Hepatocyte (in vitro differentiated cells): ENCODE measurements around the gene SGO2. TPM values are rescaled to one million over a fixed set of nuclear protein-coding genes. Genes with fewer than 3 reads are reported as not detected.

Experiments
- DNase-seq: peaks from one replicate; pipeline ENCODE4 v3.0.0-alpha.2; 2016; ENCODE audit warnings: low spot score
- H2AFZ ChIP-seq: fragments of 200-600 bp; sonication (generic); 2 replicates; pipeline ENCODE4 v1.6.0; 2016; ENCODE audit warnings: antibody characterized with exemption, mild to moderate bottlenecking
- H3K27ac ChIP-seq: fragments of 200-600 bp; sonication (generic); 2 replicates; pipeline ENCODE4 v1.5.1; 2016; ENCODE audit warnings: mild to moderate bottlenecking
- H3K27me3 ChIP-seq: fragments of 200-600 bp; sonication (generic); 2 replicates; pipeline ENCODE4 v1.6.1; 2016
- H3K36me3 ChIP-seq: fragments of 200-600 bp; sonication (generic); replicated peaks from 2 replicates; pipeline ENCODE4 v1.5.1; 2016; ENCODE audit warnings: low read depth; ENCODE audit not compliant: insufficient read depth
- H3K4me1 ChIP-seq: fragments of 200-600 bp; sonication (generic); 2 replicates; pipeline ENCODE4 v1.5.1; 2016; ENCODE audit warnings: mild to moderate bottlenecking, moderate library complexity; ENCODE audit not compliant: insufficient read depth
- H3K4me2 ChIP-seq: fragments of 200-600 bp; sonication (generic); 2 replicates; pipeline ENCODE4 v1.6.0; 2016
- H3K4me3 ChIP-seq: fragments of 200-600 bp; sonication (generic); 2 replicates; pipeline ENCODE4 v1.5.1; 2016; ENCODE audit warnings: mild to moderate bottlenecking
- H3K79me2 ChIP-seq: fragments of 200-600 bp; sonication (generic); 2 replicates; pipeline ENCODE4 v1.6.0; 2017; ENCODE audit warnings: mild to moderate bottlenecking
- H3K9me2 ChIP-seq: fragments of 200-600 bp; sonication (generic); replicated peaks from 2 replicates; pipeline ENCODE4 v1.6.0; 2017; ENCODE audit warnings: mild to moderate bottlenecking; ENCODE audit not compliant: insufficient read depth
- H3K9me3 ChIP-seq: fragments of 200-600 bp; sonication (generic); 2 replicates; pipeline ENCODE4 v1.5.1; 2016; ENCODE audit warnings: low read depth, mild to moderate bottlenecking
- H4K20me1 ChIP-seq: fragments of 200-600 bp; sonication (generic); 2 replicates; pipeline ENCODE4 v1.6.0; 2016; ENCODE audit warnings: mild to moderate bottlenecking; ENCODE audit not compliant: insufficient read depth, poor library complexity, severe bottlenecking
- EZH2 ChIP-seq: fragments of 200-600 bp; sonication (generic); IDR thresholded peaks from 2 replicates; pipeline ENCODE4 v1.6.1; 2016; ENCODE audit warnings: antibody characterized with exemption, mild to moderate bottlenecking, borderline replicate concordance
- EZH2phosphoT487 ChIP-seq: fragments of 200-600 bp; sonication (generic); IDR thresholded peaks from one replicate; pipeline ENCODE4 v1.6.1; 2018; ENCODE audit warnings: antibody characterized with exemption, mild to moderate bottlenecking, low read depth, moderate library complexity; ENCODE audit not compliant: unreplicated experiment, severe bottlenecking
- WGBS: methylation state at CpG from one replicate; pipeline ENCODE4 v1.1.6; 2016; ENCODE audit warnings: low lambda C conversion rate; ENCODE audit errors: missing lambda C conversion rate; 5-methylcytosine and 5-hydroxymethylcytosine counted together
- polyA plus RNA-seq: library from polyadenylated mRNA; unstranded; fragments of >200 nt; fragmentation: Nextera tagmentation; extraction: Ambion mirVana; gene quantifications from 2 replicates; pipeline ENCODE4 v1.2.1, GENCODE V29; 2016
- total RNA-seq: library from RNA; depleted of rRNA; stranded (reverse); fragments of >200 nt; gene quantifications from 2 replicates; pipeline ENCODE4 v1.2.3, GENCODE V29; 2014
- TF ChIP-seq, protein P1 (sequence below): fragments of 200-600 bp; sonication (generic); IDR thresholded peaks from 2 replicates; pipeline ENCODE4 v1.5.1; 2016; ENCODE audit warnings: antibody characterized with exemption, mild to moderate bottlenecking; ENCODE audit not compliant: poor library complexity

SGO2 gene
- total and polyA plus RNA-seq, 2 experiments from 2014 or later = 5.6 to 7.0 TPM

- no peak overlapping the region for H3K4me2 ChIP-seq
- no peaks in the 10 kb centered on the region for H3K36me3 ChIP-seq
- WGBS = 44% methylated on average over 8 of the region's 8 CpGs
- H3K79me2 ChIP-seq = no peaks in the 10 kb centered on the region
- no peak overlapping the region for H2AFZ ChIP-seq
- H3K4me3 ChIP-seq = no peak overlapping the region
- H3K9me3 ChIP-seq = no peaks in the 10 kb centered on the region
- H3K4me1 ChIP-seq = peaks cover 7% of the 10 kb centered on the region
- H3K9me2 ChIP-seq = no peaks in the 10 kb centered on the region
- DNase-seq = no peak
- H4K20me1 ChIP-seq = no peaks in the 10 kb centered on the region
- peak overlapping the region; percentile 38 for H3K27ac ChIP-seq
- TF ChIP-seq, protein P1, sequence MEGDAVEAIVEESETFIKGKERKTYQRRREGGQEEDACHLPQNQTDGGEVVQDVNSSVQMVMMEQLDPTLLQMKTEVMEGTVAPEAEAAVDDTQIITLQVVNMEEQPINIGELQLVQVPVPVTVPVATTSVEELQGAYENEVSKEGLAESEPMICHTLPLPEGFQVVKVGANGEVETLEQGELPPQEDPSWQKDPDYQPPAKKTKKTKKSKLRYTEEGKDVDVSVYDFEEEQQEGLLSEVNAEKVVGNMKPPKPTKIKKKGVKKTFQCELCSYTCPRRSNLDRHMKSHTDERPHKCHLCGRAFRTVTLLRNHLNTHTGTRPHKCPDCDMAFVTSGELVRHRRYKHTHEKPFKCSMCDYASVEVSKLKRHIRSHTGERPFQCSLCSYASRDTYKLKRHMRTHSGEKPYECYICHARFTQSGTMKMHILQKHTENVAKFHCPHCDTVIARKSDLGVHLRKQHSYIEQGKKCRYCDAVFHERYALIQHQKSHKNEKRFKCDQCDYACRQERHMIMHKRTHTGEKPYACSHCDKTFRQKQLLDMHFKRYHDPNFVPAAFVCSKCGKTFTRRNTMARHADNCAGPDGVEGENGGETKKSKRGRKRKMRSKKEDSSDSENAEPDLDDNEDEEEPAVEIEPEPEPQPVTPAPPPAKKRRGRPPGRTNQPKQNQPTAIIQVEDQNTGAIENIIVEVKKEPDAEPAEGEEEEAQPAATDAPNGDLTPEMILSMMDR = no peak
- TF ChIP-seq EZH2phosphoT487 (no peak), EZH2 (no peak)
- no peaks in the 10 kb centered on the region for H3K27me3 ChIP-seq
These were observed 46.2 kb upstream of the SGO2 start for GRCh38 chr2:200479692-200480265.

DNA sequence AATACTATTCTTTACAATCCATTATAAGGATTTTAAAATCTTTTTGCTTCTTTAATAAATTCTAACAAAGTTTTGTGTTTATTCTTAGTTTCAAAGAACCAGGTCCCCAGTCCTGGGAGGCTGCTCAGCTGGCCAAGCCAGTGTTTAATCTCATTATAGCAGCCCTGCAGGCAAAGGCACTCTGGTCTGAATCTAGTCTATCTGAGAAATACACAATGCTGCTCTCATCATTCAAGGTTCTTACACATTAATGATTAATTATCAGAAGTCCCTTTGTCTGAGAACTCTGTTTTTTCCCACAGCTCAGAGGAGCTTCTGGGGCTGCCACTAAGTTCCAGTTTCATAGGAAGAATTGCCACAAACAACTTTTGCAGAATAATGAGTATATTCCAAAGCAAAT is 43.8 kb upstream of the SGO2 start:
- no peaks in the 10 kb centered on the region for H3K79me2 ChIP-seq
- no peaks in the 10 kb centered on the region for H3K27me3 ChIP-seq
- H3K36me3 ChIP-seq = no peaks in the 10 kb centered on the region
- H4K20me1 ChIP-seq = no peaks in the 10 kb centered on the region
- H3K4me1 ChIP-seq = peaks cover 11% of the 10 kb centered on the region
- H3K4me2 ChIP-seq = no peak overlapping the region
- H3K9me2 ChIP-seq = no peaks in the 10 kb centered on the region
- no peaks in the 10 kb centered on the region for H3K9me3 ChIP-seq
- TF ChIP-seq, protein P1 = no peak
- TF ChIP-seq EZH2phosphoT487 (no peak), EZH2 (no peak)
- no peak overlapping the region for H3K4me3 ChIP-seq
- no peak for DNase-seq
- H2AFZ ChIP-seq = no peak overlapping the region
- peak overlapping the region; percentile 3 for H3K27ac ChIP-seq

GRCh38 chr2:200483729-200484198 is 42.2 kb upstream of the SGO2 start:
- Histone ChIP-seq H3K9me3 (no peaks in the 10 kb centered on the region), H2AFZ (no peak overlapping the region), H3K4me1 (peaks cover 11% of the 10 kb centered on the region), H3K27ac (no peak overlapping the region), H3K4me3 (no peak overlapping the region), H4K20me1 (no peaks in the 10 kb centered on the region), H3K27me3 (no peaks in the 10 kb centered on the region), H3K36me3 (no peaks in the 10 kb centered on the region), H3K79me2 (no peaks in the 10 kb centered on the region), H3K9me2 (no peaks in the 10 kb centered on the region), H3K4me2 (no peak overlapping the region)
- peak; percentile 75 for DNase-seq
- 48% methylated on average over 4 of the region's 4 CpGs for WGBS
- TF ChIP-seq, protein P1 = peak; percentile 56
- TF ChIP-seq EZH2phosphoT487 (no peak), EZH2 (no peak)

- no peak overlapping the region for H2AFZ ChIP-seq
- H3K79me2 ChIP-seq = no peaks in the 10 kb centered on the region
- H3K4me3 ChIP-seq = no peak overlapping the region
- H3K27me3 ChIP-seq = no peaks in the 10 kb centered on the region
- H3K4me2 ChIP-seq = no peak overlapping the region
- TF ChIP-seq EZH2 = no peak
- TF ChIP-seq EZH2phosphoT487 = no peak
- TF ChIP-seq, protein P1 = no peak
- H4K20me1 ChIP-seq = no peaks in the 10 kb centered on the region
- DNase-seq = no peak
- no peaks in the 10 kb centered on the region for H3K36me3 ChIP-seq
- 87% methylated on average over 3 of the region's 3 CpGs for WGBS
- H3K4me1 ChIP-seq = peaks cover 11% of the 10 kb centered on the region
- no peaks in the 10 kb centered on the region for H3K9me3 ChIP-seq
- H3K27ac ChIP-seq = no peak overlapping the region
- H3K9me2 ChIP-seq = no peaks in the 10 kb centered on the region
These were observed 41.1 kb upstream of the SGO2 start for GRCh38 chr2:200484934-200485333.
